ENCODE measurements around the gene FRZB.
A peak's percentile ranks its signal among the peaks of the same experiment; 100 is the strongest.

- peak in 1 of 3 donors; percentile 8 for TF ChIP-seq POLR2A (IDR thresholded peaks at IDR 0.05)
- TF ChIP-seq CTCF (IDR thresholded peaks at IDR 0.05) = no peak
These were observed at the start of gene FRZB for GRCh38 chr2:182866461-182867406.
